ENCODE measurements around the gene INO80E. TPM values are rescaled to one million over a fixed set of nuclear protein-coding genes. Genes with fewer than 3 reads are reported as not detected.
"Not testable (repeated sequence)": the region's sequence is repeated elsewhere in the genome, so short reads cannot be mapped to it uniquely, and the experiment has no call there.

INO80E gene
- total and polyA plus RNA-seq, 2 donors (not counting 1 experiment from before 2014, with no cell fraction given), result 103 to 113 TPM

GRCh38 chr16:30016555-30017276 lies 20.7 kb downstream of the INO80E start:
- H4K20me1 ChIP-seq (ENCODE audit: control insufficient read depth, insufficient read depth, low read length, poor library complexity, severe bottlenecking), result no peaks in the 10 kb centered on the region
- CTCF ChIA-PET, result interaction anchor here (1.0 to 3.8 kb wide), 3 partner anchors 12 to 294 kb away, joined by 3 to 18 read pairs (median 4); partner anchors contain the start of gene TLCD3B
- H2AFZ ChIP-seq (ENCODE audit: insufficient read depth, low read depth, low read length, poor library complexity, severe bottlenecking), result no peak overlapping the region
- H3K4me2 ChIP-seq (replicated peaks; ENCODE audit: low read depth, low read length, poor library complexity, severe bottlenecking), result no peak overlapping the region
- ATAC-seq (ENCODE audit: low read depth) (no peak), DNase-seq (no peak)
- POLR2A ChIA-PET, result no interaction called here
- H3K4me1 ChIP-seq (ENCODE audit: control insufficient read depth in 2 of 2, insufficient read depth in 2 of 2, low read length in 2 of 2), result peaks cover 11 to 14% of the 10 kb centered on the region in 2 donors
- H3K27me3 ChIP-seq (replicated peaks in 1 of 4; ENCODE audit: control extremely low read depth in 1 of 4, control insufficient read depth in 3 of 4, insufficient read depth in 4 of 4, low read length in 3 of 4), result peaks cover 0 to 7% (median 6%) of the 10 kb centered on the region in 4 experiments
- Mint-ChIP-seq H3K4me1 (peaks cover 20% of the 10 kb centered on the region), H3K27ac (no peak overlapping the region), H3K4me3 (no peak overlapping the region), H3K9me3 (ENCODE audit: insufficient read depth) (no peaks in the 10 kb centered on the region), H3K27me3 (peaks cover 8% of the 10 kb centered on the region)
- no peaks in the 10 kb centered on the region for H3K79me2 ChIP-seq (ENCODE audit: control insufficient read depth, insufficient read depth, low read length)
- H3K27ac ChIP-seq (ENCODE audit: low read length in 2 of 2), result no peak overlapping the region
- no peak overlapping the region for H3K4me3 ChIP-seq (ENCODE audit: control extremely low read depth in 1 of 5, extremely low read depth in 1 of 5, insufficient read depth in 1 of 5, low read depth in 2 of 5, low read length in 4 of 5)
- 100% methylated on average over 2 of the region's 8 CpGs for WGBS (ENCODE audit: insufficient coverage)
- TF ChIP-seq EZH2 (IDR thresholded peaks at IDR 0.05; ENCODE audit: borderline replicate concordance, insufficient read depth, low read depth, low read length, poor library complexity, severe bottlenecking) (no peak), CTCF (IDR thresholded peaks at IDR 0.05) (no peak)
- H3K36me3 ChIP-seq (replicated peaks in 1 of 2; ENCODE audit: control extremely low read depth in 1 of 2, control insufficient read depth in 1 of 2, extremely low read depth in 1 of 2, insufficient read depth in 2 of 2, low read length in 1 of 2), result no peaks in the 10 kb centered on the region
- no peak overlapping the region for H3K9ac ChIP-seq (ENCODE audit: low read length)
- intact Hi-C loops (cut with micrococcal nuclease), result no loop called here
- peaks cover 0 to 6% (median 0%) of the 10 kb centered on the region in 3 donors for H3K9me3 ChIP-seq (ENCODE audit: control extremely low read depth in 1 of 3, control insufficient read depth in 2 of 3, insufficient read depth in 1 of 3, low read length in 2 of 3)

- no peak overlapping the region for H2AFZ ChIP-seq (ENCODE audit: insufficient read depth, low read depth, low read length, poor library complexity, severe bottlenecking)
- no peak overlapping the region for H3K27ac ChIP-seq (ENCODE audit: low read length in 2 of 2)
- H3K4me3 ChIP-seq (ENCODE audit: control extremely low read depth in 1 of 5, extremely low read depth in 1 of 5, insufficient read depth in 1 of 5, low read depth in 2 of 5, low read length in 4 of 5), result no peak overlapping the region
- Mint-ChIP-seq H3K4me1 (peaks cover 16% of the 10 kb centered on the region), H3K27ac (no peak overlapping the region), H3K4me3 (no peak overlapping the region), H3K9me3 (ENCODE audit: insufficient read depth) (no peaks in the 10 kb centered on the region), H3K27me3 (peaks cover 4% of the 10 kb centered on the region)
- no peak overlapping the region for H3K9ac ChIP-seq (ENCODE audit: low read length)
- peaks cover 0 to 1% (median under 1%) of the 10 kb centered on the region in 4 experiments for H3K27me3 ChIP-seq (replicated peaks in 1 of 4; ENCODE audit: control extremely low read depth in 1 of 4, control insufficient read depth in 3 of 4, insufficient read depth in 4 of 4, low read length in 3 of 4)
- CTCF ChIA-PET, result interaction anchor here (1.0 to 3.8 kb wide), 3 partner anchors 12 to 294 kb away, joined by 3 to 18 read pairs (median 4); partner anchors contain the start of gene TLCD3B
- POLR2A ChIA-PET, result no interaction called here
- WGBS (ENCODE audit: insufficient coverage), result no CpG with 5 or more reads among the region's 2 CpGs
- intact Hi-C loops (cut with micrococcal nuclease), result no loop called here
- DNase-seq (no peak), ATAC-seq (ENCODE audit: low read depth) (no peak)
- no peak for TF ChIP-seq CTCF (IDR thresholded peaks at IDR 0.05)
- no peak for TF ChIP-seq EZH2 (IDR thresholded peaks at IDR 0.05; ENCODE audit: borderline replicate concordance, insufficient read depth, low read depth, low read length, poor library complexity, severe bottlenecking)
- H3K4me1 ChIP-seq (ENCODE audit: control insufficient read depth in 2 of 2, insufficient read depth in 2 of 2, low read length in 2 of 2), result peaks cover 6 to 11% of the 10 kb centered on the region in 2 donors
- H3K4me2 ChIP-seq (replicated peaks; ENCODE audit: low read depth, low read length, poor library complexity, severe bottlenecking), result no peak overlapping the region
- peaks cover 0 to 3% (median 0%) of the 10 kb centered on the region in 3 donors for H3K9me3 ChIP-seq (ENCODE audit: control extremely low read depth in 1 of 3, control insufficient read depth in 2 of 3, insufficient read depth in 1 of 3, low read length in 2 of 3)
- H3K79me2 ChIP-seq (ENCODE audit: control insufficient read depth, insufficient read depth, low read length), result no peaks in the 10 kb centered on the region
- H4K20me1 ChIP-seq (ENCODE audit: control insufficient read depth, insufficient read depth, low read length, poor library complexity, severe bottlenecking), result no peaks in the 10 kb centered on the region
- H3K36me3 ChIP-seq (replicated peaks in 1 of 2; ENCODE audit: control extremely low read depth in 1 of 2, control insufficient read depth in 1 of 2, extremely low read depth in 1 of 2, insufficient read depth in 2 of 2, low read length in 1 of 2), result no peaks in the 10 kb centered on the region
These were observed 21.2 kb downstream of the INO80E start for GRCh38 chr16:30017277-30017656.

- H3K4me3 ChIP-seq (ENCODE audit: control extremely low read depth in 1 of 5, extremely low read depth in 1 of 5, insufficient read depth in 1 of 5, low read depth in 2 of 5, low read length in 4 of 5); H3K79me2 ChIP-seq (ENCODE audit: control insufficient read depth, insufficient read depth, low read length); H3K27ac Mint-ChIP-seq; H3K9me3 ChIP-seq (ENCODE audit: control extremely low read depth in 1 of 3, control insufficient read depth in 2 of 3, insufficient read depth in 1 of 3, low read length in 2 of 3); H3K4me2 ChIP-seq (replicated peaks; ENCODE audit: low read depth, low read length, poor library complexity, severe bottlenecking); H3K27me3 Mint-ChIP-seq; ATAC-seq (ENCODE audit: low read depth); H3K9me3 Mint-ChIP-seq (ENCODE audit: insufficient read depth); H3K27ac ChIP-seq (ENCODE audit: low read length in 2 of 2); DNase-seq; H3K9ac ChIP-seq (ENCODE audit: low read length); H3K27me3 ChIP-seq (replicated peaks in 1 of 4; ENCODE audit: control extremely low read depth in 1 of 4, control insufficient read depth in 3 of 4, insufficient read depth in 4 of 4, low read length in 3 of 4); H3K4me3 Mint-ChIP-seq; H3K36me3 ChIP-seq (replicated peaks in 1 of 2; ENCODE audit: control extremely low read depth in 1 of 2, control insufficient read depth in 1 of 2, extremely low read depth in 1 of 2, insufficient read depth in 2 of 2, low read length in 1 of 2); intact Hi-C loops (cut with micrococcal nuclease); H4K20me1 ChIP-seq (ENCODE audit: control insufficient read depth, insufficient read depth, low read length, poor library complexity, severe bottlenecking); H2AFZ ChIP-seq (ENCODE audit: insufficient read depth, low read depth, low read length, poor library complexity, severe bottlenecking): not testable (repeated sequence)
- CTCF ChIA-PET, result interaction anchor here (0.9 to 3.8 kb wide), 5 partner anchors 13 to 327 kb away, joined by 3 to 18 read pairs (median 4); partner anchors contain the start of gene TLCD3B
- POLR2A ChIA-PET, result interaction anchor here (0.6 kb wide), 1 partner anchor 60 kb away, joined by 4 read pairs; no protein-coding TSS in a partner anchor
- H3K4me1 ChIP-seq (ENCODE audit: control insufficient read depth in 2 of 2, insufficient read depth in 2 of 2, low read length in 2 of 2), result peaks cover 6 to 11% of the 10 kb centered on the region in 2 donors
- H3K4me1 Mint-ChIP-seq, result peaks cover 15% of the 10 kb centered on the region
- no CpG with 5 or more reads among the region's 4 CpGs for WGBS (ENCODE audit: insufficient coverage)
These were observed 21.9 kb downstream of the INO80E start for GRCh38 chr16:30017937-30018336.
